C4-2B (cell line): ENCODE data around the gene PNCK.

Experiments used
- ZFX ChIP-seq: fragments of 450-650 bp; IDR thresholded peaks from 2 replicates; pipeline ENCODE4 v1.6.1; 2017
- TF ChIP-seq, protein P1 (sequence below): fragments of 450-650 bp; conservative IDR thresholded peaks from 2 replicates; pipeline ENCODE4 v1.5.1; 2017; ENCODE audit warnings: mild to moderate bottlenecking

DNA sequence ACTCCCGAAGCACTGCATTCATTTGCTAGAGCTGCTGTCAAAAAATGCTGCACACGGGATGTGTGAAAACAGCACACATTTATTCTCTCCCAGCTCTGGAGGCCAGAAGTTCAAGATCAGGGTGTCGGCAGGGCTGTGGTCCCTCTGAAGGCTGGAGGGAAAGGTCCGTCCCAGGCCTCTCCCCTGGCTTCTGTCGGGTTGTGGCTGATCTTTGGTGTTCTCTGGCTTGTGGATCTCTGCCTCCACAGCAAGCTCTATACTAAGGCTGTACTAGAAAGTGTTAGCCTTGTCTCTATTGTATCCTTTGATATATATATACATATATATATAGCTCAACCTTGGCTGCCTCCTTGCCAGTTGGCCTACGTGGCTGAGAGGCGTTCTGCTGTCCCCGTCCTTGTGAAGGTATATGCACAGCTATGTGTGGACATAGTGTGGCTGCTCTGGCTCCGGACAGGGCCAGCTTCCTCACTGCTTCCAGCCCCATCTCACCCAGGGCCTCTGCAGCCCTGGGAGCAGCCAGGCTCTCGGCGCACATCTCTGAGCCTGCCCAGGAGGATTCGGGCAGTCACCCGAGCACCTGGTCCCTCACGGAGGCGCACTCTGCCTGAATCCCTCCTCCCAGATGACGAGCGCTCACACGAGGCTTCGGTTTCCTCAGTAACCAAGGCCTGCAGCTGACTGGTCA, 41.6 kb downstream of the PNCK start:
- TF ChIP-seq, protein P1, sequence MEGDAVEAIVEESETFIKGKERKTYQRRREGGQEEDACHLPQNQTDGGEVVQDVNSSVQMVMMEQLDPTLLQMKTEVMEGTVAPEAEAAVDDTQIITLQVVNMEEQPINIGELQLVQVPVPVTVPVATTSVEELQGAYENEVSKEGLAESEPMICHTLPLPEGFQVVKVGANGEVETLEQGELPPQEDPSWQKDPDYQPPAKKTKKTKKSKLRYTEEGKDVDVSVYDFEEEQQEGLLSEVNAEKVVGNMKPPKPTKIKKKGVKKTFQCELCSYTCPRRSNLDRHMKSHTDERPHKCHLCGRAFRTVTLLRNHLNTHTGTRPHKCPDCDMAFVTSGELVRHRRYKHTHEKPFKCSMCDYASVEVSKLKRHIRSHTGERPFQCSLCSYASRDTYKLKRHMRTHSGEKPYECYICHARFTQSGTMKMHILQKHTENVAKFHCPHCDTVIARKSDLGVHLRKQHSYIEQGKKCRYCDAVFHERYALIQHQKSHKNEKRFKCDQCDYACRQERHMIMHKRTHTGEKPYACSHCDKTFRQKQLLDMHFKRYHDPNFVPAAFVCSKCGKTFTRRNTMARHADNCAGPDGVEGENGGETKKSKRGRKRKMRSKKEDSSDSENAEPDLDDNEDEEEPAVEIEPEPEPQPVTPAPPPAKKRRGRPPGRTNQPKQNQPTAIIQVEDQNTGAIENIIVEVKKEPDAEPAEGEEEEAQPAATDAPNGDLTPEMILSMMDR, result no peak
- no peak for TF ChIP-seq ZFX
